Kidney capillary endothelial cell (primary cell): ENCODE measurements around the gene SUSD4.

Source experiments
- DNase-seq: peaks from one replicate; pipeline ENCODE4 v3.0.0-alpha.2; 2018; ENCODE audit warnings: low spot score

Gene SUSD4

GRCh38 chr1:223329664-223330415 is 34.1 kb downstream of the SUSD4 start:
- no peak for DNase-seq

GRCh38 chr1:223329252-223329651 is 34.7 kb downstream of the SUSD4 start:
- DNase-seq = no peak

- no peak for DNase-seq
These were observed 35.4 kb downstream of the SUSD4 start for GRCh38 chr1:223328566-223328965.

- no peak for DNase-seq
These were observed 37.2 kb downstream of the SUSD4 start for GRCh38 chr1:223326776-223327175.

GRCh38 chr1:223323491-223324484 is 40.2 kb downstream of the SUSD4 start:
- DNase-seq = no peak

GRCh38 chr1:223322868-223323267 is 41.1 kb downstream of the SUSD4 start:
- DNase-seq = no peak

- no peak for DNase-seq
These were observed 43.0 kb downstream of the SUSD4 start for GRCh38 chr1:223320959-223321358.

GRCh38 chr1:223319905-223320580 is 43.9 kb downstream of the SUSD4 start:
- DNase-seq = no peak

- DNase-seq = no peak
These were observed 44.6 kb downstream of the SUSD4 start for GRCh38 chr1:223319398-223319797.

- DNase-seq = no peak
These were observed 47.9 kb downstream of the SUSD4 start for GRCh38 chr1:223316082-223316481.

- no peak for DNase-seq
These were observed 48.3 kb downstream of the SUSD4 start for GRCh38 chr1:223315665-223316064.

- no peak for DNase-seq
These were observed 50.6 kb downstream of the SUSD4 start for GRCh38 chr1:223313415-223313754.

GRCh38 chr1:223312705-223313414 is 51.1 kb downstream of the SUSD4 start:
- DNase-seq = no peak

- DNase-seq = no peak
These were observed 51.7 kb downstream of the SUSD4 start for GRCh38 chr1:223312273-223312672.

GRCh38 chr1:223311826-223312225 is 52.1 kb downstream of the SUSD4 start:
- DNase-seq = no peak

- DNase-seq = no peak
These were observed 55.8 kb downstream of the SUSD4 start for GRCh38 chr1:223308136-223308535.

GRCh38 chr1:223307544-223307943 is 56.4 kb downstream of the SUSD4 start:
- no peak for DNase-seq

GRCh38 chr1:223304931-223305330 is 59.0 kb downstream of the SUSD4 start:
- DNase-seq = no peak

- no peak for DNase-seq
These were observed 62.6 kb downstream of the SUSD4 start for GRCh38 chr1:223301371-223301770.

- peak; percentile 15 for DNase-seq
These were observed 64.4 kb downstream of the SUSD4 start for GRCh38 chr1:223299553-223299952.

GRCh38 chr1:223298701-223299100 is 65.3 kb downstream of the SUSD4 start:
- peak; percentile 73 for DNase-seq

- DNase-seq = no peak
These were observed 66.2 kb downstream of the SUSD4 start for GRCh38 chr1:223297800-223298199.
